ENCODE data around the gene TRMT1L. TPM values are rescaled to one million over a fixed set of nuclear protein-coding genes. Genes with fewer than 3 reads are reported as not detected.

TRMT1L gene, protein sequence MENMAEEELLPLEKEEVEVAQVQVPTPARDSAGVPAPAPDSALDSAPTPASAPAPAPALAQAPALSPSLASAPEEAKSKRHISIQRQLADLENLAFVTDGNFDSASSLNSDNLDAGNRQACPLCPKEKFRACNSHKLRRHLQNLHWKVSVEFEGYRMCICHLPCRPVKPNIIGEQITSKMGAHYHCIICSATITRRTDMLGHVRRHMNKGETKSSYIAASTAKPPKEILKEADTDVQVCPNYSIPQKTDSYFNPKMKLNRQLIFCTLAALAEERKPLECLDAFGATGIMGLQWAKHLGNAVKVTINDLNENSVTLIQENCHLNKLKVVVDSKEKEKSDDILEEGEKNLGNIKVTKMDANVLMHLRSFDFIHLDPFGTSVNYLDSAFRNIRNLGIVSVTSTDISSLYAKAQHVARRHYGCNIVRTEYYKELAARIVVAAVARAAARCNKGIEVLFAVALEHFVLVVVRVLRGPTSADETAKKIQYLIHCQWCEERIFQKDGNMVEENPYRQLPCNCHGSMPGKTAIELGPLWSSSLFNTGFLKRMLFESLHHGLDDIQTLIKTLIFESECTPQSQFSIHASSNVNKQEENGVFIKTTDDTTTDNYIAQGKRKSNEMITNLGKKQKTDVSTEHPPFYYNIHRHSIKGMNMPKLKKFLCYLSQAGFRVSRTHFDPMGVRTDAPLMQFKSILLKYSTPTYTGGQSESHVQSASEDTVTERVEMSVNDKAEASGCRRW
- total RNA-seq, result 15.1 and 22.4 TPM in 2 replicates

GRCh38 chr1:185156854-185157598 is at the start of gene TRMT1L, which contains the start of gene SWT1:
TSS of gene TRMT1L (minus strand) at chr1:185156953. CDS start at chr1:185156712, 241 bp downstream.
TSS of gene SWT1 (plus strand) at chr1:185157167. CDS start at chr1:185160842, 3,675 bp downstream.

Other genes with a start within 250 kb of the TRMT1L start
- gene NIBAN1, start 182.4 kb downstream of the TRMT1L start, total RNA-seq, result 0.33 and 0.79 TPM in 2 replicates
- gene RNF2, start 111.4 kb downstream of the TRMT1L start, total RNA-seq, result 19.2 and 20.8 TPM in 2 replicates
- gene SWT1, start 214 bp upstream of the TRMT1L start, total RNA-seq, result 4.8 and 7.5 TPM in 2 replicates
- 57.6 and 86.0 TPM in 2 replicates for gene IVNS1ABP, start 160.3 kb upstream of the TRMT1L start, total RNA-seq